Fibroblast of the aortic adventitia (primary cell): ENCODE measurements around the gene CLK1. TPM values are rescaled to one million over a fixed set of nuclear protein-coding genes. Genes with fewer than 3 reads are reported as not detected.
A peak's percentile ranks its signal among the peaks of the same experiment; 100 is the strongest.
"Not testable (repeated sequence)": the region's sequence is repeated elsewhere in the genome, so short reads cannot be mapped to it uniquely, and the experiment has no call there.

Source experiments
- DNase-seq: peaks from one replicate; pipeline ENCODE4 v3.0.0-alpha.2; 2010; ENCODE audit warnings: low read depth
- H3K4me3 ChIP-seq: 2 replicates; pipeline ENCODE4 v1.5.1; 2011; ENCODE audit warnings: low read depth, mild to moderate bottlenecking, control low read depth, low read length, moderate library complexity
- CTCF ChIP-seq: IDR thresholded peaks from 2 replicates; pipeline ENCODE4 v1.5.1; 2011; ENCODE audit warnings: mild to moderate bottlenecking, low read length, control low read depth, inconsistent platforms; ENCODE audit not compliant: insufficient read depth
- total RNA-seq: library from RNA; depleted of rRNA; stranded (reverse); fragments of >200 nt; gene quantifications from 2 replicates; pipeline ENCODE4 v1.2.3, GENCODE V29; 2012; ENCODE audit warnings: low replicate concordance

The CLK1 gene
- total RNA-seq, 1 donor, result 59.8 TPM

- peak; percentile 98 for DNase-seq
- TF ChIP-seq CTCF, result peak; percentile 11
- H3K4me3 ChIP-seq, result peak within 1 kb of the TSS; percentile 99
Observed at GRCh38 chr2:200888704-200889625, 24.5 kb upstream of the CLK1 start, which contains the start of the genes NIF3L1 and PPIL3. NIF3L1 (plus strand) TSS chr2:200889371; CDS start chr2:200891944, 2,573 bp downstream. PPIL3 (minus strand) TSS chr2:200889077; CDS start chr2:200887615, 1,462 bp downstream.

- H3K4me3 ChIP-seq, DNase-seq: not testable (repeated sequence)
Observed at GRCh38 chr2:200881715-200882249, 17.3 kb upstream of the CLK1 start.

- no peak overlapping the region for H3K4me3 ChIP-seq
- TF ChIP-seq CTCF, result no peak
- DNase-seq, result no peak
Observed at GRCh38 chr2:200878289-200878880, 13.9 kb upstream of the CLK1 start.

GRCh38 chr2:200877443-200877842, 13.0 kb upstream of the CLK1 start:
- TF ChIP-seq CTCF, result no peak
- no peak overlapping the region for H3K4me3 ChIP-seq
- no peak for DNase-seq

GRCh38 chr2:200873560-200873959, 9.1 kb upstream of the CLK1 start:
- H3K4me3 ChIP-seq, result no peak overlapping the region
- TF ChIP-seq CTCF, result no peak
- no peak for DNase-seq

GRCh38 chr2:200871151-200871550, 6.7 kb upstream of the CLK1 start:
- H3K4me3 ChIP-seq, result no peak overlapping the region
- TF ChIP-seq CTCF, result no peak
- DNase-seq, result no peak

GRCh38 chr2:200869014-200869413, 4.6 kb upstream of the CLK1 start:
- no peak overlapping the region for H3K4me3 ChIP-seq
- DNase-seq, result no peak
- no peak for TF ChIP-seq CTCF
